ENCODE data around the gene CDK19. TPM values are rescaled to one million over a fixed set of nuclear protein-coding genes. Genes with fewer than 3 reads are reported as not detected.
"Not testable (repeated sequence)": the region's sequence is repeated elsewhere in the genome, so short reads cannot be mapped to it uniquely, and the experiment has no call there.

CDK19 gene
- total RNA-seq, 2 experiments from 2014 or later, result 21.6 to 26.2 TPM

DNA sequence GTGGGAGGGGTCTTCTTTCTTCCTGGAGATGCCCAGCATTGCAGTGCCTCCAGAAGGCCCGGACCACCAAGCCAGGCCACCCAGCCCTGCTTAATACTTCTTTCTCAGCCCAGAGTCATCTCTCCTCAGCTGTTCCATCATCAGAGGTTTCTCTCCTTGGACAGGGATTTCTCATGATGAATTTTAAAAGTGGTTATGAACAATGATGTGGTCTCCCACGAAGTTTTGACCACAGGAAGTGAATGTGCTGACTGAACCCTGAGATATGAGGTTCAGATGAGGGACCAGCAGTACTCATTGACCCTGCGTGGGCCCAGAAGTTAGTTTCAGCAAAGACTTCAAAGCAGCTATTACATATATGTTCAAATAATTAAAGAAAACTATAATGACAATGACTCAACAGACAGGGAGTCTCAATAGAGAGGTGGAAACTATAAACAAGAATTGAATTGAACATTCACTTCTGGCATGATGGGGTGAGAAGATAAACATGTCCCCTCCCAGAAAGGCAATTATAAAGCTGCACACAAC is 224.4 kb downstream of the CDK19 start:
- H3K9me3 Mint-ChIP-seq (ENCODE audit: insufficient read depth), result peaks cover 5% of the 10 kb centered on the region
- peaks cover 2% of the 10 kb centered on the region for H3K36me3 Mint-ChIP-seq (ENCODE audit: low read depth)
- DNase-seq (no peak), ATAC-seq (no peak)
- ChIA-PET POLR2A (interaction anchor here (0.7 kb wide), 1 partner anchor 283 kb away, joined by 3 read pairs; no protein-coding TSS in a partner anchor), CTCF (interaction anchor here (1.3 kb wide), 1 partner anchor 54 kb away, joined by 4 read pairs; no protein-coding TSS in a partner anchor)
- peaks cover 13% of the 10 kb centered on the region for H3K4me1 Mint-ChIP-seq (ENCODE audit: low read depth)
- H3K4me3 Mint-ChIP-seq, result no peak overlapping the region
- no peak overlapping the region for H3K27ac Mint-ChIP-seq
- peaks cover 3% of the 10 kb centered on the region for H3K27me3 Mint-ChIP-seq (ENCODE audit: low read depth)

DNA sequence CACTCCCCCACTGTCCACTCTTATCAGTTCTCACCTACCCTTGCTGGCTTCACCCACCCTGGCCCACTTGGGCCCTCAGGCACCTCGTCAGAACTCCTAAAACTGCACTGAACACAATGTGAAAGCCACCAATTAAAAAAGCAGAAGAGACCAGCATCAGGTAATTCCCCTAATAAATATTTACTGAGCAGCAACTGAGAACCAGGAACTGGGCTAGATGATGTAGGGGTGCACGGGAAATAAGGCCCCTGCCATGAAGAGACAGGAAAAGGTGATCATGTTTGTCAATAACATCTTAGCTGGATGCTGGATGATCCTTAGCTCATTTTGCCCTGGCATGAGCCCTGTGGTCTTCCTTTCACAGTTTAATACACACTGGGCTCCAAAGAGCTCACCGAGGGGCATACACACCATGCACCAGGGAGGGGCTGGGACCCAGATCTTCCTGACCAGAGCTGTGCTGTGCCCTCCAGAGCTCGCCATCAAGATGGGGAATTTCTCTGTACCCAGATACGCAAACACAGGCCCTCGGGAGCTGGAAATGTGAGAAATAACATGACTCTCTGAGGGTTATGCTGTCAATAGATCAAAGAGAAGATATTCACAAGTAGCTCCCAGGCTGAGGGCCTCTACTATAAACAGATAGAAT is 225.3 kb downstream of the CDK19 start:
- H3K27ac Mint-ChIP-seq, result no peak overlapping the region
- H3K4me3 Mint-ChIP-seq, result no peak overlapping the region
- DNase-seq (no peak), ATAC-seq (no peak)
- POLR2A ChIA-PET, result interaction anchor here (0.7 kb wide), 1 partner anchor 284 kb away, joined by 3 read pairs; no protein-coding TSS in a partner anchor
- peaks cover 13% of the 10 kb centered on the region for H3K4me1 Mint-ChIP-seq (ENCODE audit: low read depth)
- H3K36me3 Mint-ChIP-seq (ENCODE audit: low read depth), result peaks cover 2% of the 10 kb centered on the region
- CTCF ChIA-PET, result interaction anchor here (1.3 kb wide), 1 partner anchor 53 kb away, joined by 4 read pairs; no protein-coding TSS in a partner anchor
- H3K27me3 Mint-ChIP-seq (ENCODE audit: low read depth), result peaks cover 3% of the 10 kb centered on the region
- H3K9me3 Mint-ChIP-seq (ENCODE audit: insufficient read depth), result peaks cover 5% of the 10 kb centered on the region

DNA sequence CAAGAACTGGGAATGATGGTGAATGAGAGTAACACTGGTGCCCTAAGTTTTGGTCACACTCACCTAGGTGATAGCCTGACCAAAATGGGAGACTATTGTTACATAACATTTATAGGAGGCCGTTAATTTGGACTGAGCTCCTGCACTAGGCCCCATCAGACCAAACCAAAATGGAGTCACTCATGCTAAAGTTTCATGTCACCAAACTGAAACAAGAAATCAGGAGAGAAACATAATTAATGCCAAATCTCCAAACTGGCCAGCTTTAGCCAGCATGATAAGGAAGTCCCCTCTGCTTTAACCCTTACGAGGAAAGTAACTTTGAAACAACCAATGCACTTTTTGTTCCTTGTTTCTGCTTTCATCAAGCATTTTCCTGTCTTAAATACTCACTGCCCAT is 227.9 kb downstream of the CDK19 start:
- ATAC-seq (no peak), DNase-seq (no peak)
- Mint-ChIP-seq H3K4me1 (ENCODE audit: low read depth) (peaks cover 13% of the 10 kb centered on the region), H3K36me3 (ENCODE audit: low read depth) (peaks cover 2% of the 10 kb centered on the region), H3K4me3 (no peak overlapping the region), H3K27ac (no peak overlapping the region), H3K27me3 (ENCODE audit: low read depth) (peaks cover 3% of the 10 kb centered on the region), H3K9me3 (ENCODE audit: insufficient read depth) (no peaks in the 10 kb centered on the region)
- ChIA-PET CTCF (no interaction called here), POLR2A (interaction anchor here (1.6 kb wide), 1 partner anchor 27 kb away, joined by 3 read pairs; no protein-coding TSS in a partner anchor)

DNA sequence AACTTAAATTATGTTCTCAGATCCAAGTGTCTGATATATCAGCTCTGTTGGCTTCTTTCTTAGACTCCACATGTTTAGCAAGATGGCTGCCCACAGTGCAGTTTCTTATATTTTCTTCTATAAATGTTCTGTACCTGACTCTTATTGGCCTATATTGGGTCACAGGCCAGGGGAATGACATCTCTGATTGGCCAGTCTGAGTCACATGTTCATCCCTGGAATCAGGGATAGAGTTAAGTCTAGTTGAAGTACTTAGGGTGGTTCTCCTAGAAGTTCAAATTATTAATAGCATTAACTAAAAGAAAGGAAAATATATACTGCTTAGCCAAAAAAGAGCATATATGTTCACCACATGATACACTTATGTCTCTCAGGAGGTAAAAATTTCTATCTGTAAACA is 233.6 kb downstream of the CDK19 start:
- peaks cover 3% of the 10 kb centered on the region for H3K27me3 Mint-ChIP-seq (ENCODE audit: low read depth)
- CTCF ChIA-PET, result no interaction called here
- peaks cover 3% of the 10 kb centered on the region for H3K36me3 Mint-ChIP-seq (ENCODE audit: low read depth)
- H3K4me3 Mint-ChIP-seq, result no peak overlapping the region
- H3K27ac Mint-ChIP-seq, result no peak overlapping the region
- peaks cover 7% of the 10 kb centered on the region for H3K9me3 Mint-ChIP-seq (ENCODE audit: insufficient read depth)
- POLR2A ChIA-PET, result no interaction called here
- DNase-seq, result no peak
- no peaks in the 10 kb centered on the region for H3K4me1 Mint-ChIP-seq (ENCODE audit: low read depth)
- no peak for ATAC-seq

DNA sequence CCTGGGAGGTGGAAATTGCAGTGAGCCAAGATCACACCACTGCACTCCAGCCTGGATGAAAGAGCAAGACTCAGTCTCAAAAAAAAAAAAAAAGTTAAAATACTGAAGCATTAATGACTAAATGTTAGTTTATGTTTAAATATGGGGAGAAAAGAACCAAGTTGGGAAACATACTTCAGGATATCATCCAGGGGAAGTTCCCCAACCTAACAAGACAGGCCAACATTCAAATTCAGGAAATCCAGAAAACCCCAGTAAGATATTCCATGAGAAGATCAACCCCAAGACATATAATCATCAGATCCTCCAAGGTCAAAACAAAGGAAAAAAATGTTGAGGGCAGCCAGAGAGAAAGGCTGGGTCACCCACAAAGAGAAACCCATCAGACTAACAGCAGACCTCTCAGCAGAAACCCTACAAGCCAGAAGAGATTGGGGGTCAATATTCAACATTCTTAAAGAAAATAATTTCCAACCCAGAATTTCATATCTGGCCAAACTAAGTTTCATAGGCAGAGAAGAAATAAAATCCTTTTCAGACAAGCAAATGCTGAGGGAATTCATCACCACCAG is 237.6 kb downstream of the CDK19 start:
- DNase-seq; H3K4me3 Mint-ChIP-seq; CTCF ChIA-PET; H3K27ac Mint-ChIP-seq; H3K27me3 Mint-ChIP-seq (ENCODE audit: low read depth); H3K4me1 Mint-ChIP-seq (ENCODE audit: low read depth); H3K9me3 Mint-ChIP-seq (ENCODE audit: insufficient read depth); H3K36me3 Mint-ChIP-seq (ENCODE audit: low read depth); POLR2A ChIA-PET; ATAC-seq: not testable (repeated sequence)

DNA sequence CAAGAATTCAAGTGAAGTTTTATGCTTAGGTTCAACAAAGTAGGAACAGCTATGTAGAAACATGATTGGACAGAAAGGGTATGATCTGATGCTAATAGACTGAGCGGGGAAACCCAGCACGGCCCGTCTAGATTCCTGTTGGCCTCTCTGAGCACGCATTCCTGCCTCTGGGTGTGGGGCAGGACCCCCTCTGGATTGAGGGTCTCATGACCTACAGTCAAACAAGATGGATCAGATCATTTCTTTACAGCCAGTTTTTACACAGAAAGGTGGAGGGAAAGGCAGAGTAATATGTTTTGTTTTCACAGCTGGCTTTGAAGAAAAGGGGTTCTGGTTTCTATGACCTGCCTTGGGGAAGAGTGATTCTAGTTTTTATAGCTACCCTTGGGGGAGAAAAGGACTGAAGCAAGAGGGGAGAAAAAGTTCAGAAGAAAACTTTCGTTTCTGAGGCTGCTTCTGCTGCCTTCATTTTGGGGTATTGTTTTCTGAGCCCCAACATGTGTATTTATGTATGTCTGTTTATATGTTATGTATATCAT is 239.3 kb downstream of the CDK19 start:
- Mint-ChIP-seq H3K27ac (no peak overlapping the region), H3K27me3 (ENCODE audit: low read depth) (peaks cover 4% of the 10 kb centered on the region), H3K4me1 (ENCODE audit: low read depth) (no peaks in the 10 kb centered on the region), H3K9me3 (ENCODE audit: insufficient read depth) (peaks cover 7% of the 10 kb centered on the region), H3K4me3 (no peak overlapping the region), H3K36me3 (ENCODE audit: low read depth) (peaks cover 3% of the 10 kb centered on the region)
- ChIA-PET POLR2A (no interaction called here), CTCF (interaction anchor here (1.3 kb wide), 1 partner anchor 15 kb away, joined by 3 read pairs; no protein-coding TSS in a partner anchor)
- DNase-seq, result no peak
- no peak for ATAC-seq

DNA sequence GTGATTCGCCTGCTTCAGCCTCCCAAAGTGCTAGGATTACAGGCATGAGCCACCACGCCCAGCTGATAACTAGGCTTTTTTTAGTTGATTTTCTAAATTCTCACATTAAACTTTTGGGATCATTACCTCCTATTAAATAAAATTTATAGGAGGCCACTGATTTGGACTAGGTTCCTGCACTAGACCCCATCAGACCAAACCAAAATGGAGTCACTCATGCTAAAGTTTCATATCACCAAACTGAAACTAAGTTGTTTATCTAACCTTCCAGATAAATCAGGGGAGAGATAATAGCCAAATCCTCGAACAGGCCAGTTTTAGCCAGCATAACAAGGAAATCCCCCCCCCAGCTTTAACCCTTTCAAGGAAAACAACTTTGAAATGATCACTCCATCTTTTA is 240.5 kb downstream of the CDK19 start:
- ATAC-seq, result no peak
- H3K4me3 Mint-ChIP-seq, result no peak overlapping the region
- peaks cover 3% of the 10 kb centered on the region for H3K36me3 Mint-ChIP-seq (ENCODE audit: low read depth)
- H3K27me3 Mint-ChIP-seq (ENCODE audit: low read depth), result peaks cover 4% of the 10 kb centered on the region
- H3K27ac Mint-ChIP-seq, result no peak overlapping the region
- CTCF ChIA-PET, result interaction anchor here (1.3 kb wide), 1 partner anchor 14 kb away, joined by 3 read pairs; no protein-coding TSS in a partner anchor
- no peaks in the 10 kb centered on the region for H3K4me1 Mint-ChIP-seq (ENCODE audit: low read depth)
- POLR2A ChIA-PET, result no interaction called here
- H3K9me3 Mint-ChIP-seq (ENCODE audit: insufficient read depth), result peaks cover 7% of the 10 kb centered on the region
- DNase-seq, result no peak

DNA sequence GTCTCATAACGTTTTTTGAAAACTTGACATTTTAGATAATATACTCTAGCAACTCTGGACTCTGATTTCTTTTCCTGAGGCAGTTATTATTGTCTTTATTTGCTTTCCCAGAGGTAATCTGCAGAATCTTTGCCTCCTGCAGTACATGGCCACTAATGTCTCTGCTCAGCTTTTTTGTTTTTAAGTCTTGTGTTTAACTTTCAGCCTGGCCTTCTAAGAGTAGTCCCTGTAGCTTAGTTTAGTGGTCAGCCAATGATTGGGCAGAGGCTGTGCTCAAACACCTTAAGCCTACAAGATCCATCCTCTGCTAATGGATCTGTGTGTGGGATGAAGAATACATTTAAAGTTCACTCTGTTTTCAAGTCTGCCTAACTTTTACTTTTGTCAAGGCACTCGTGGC is 241.7 kb downstream of the CDK19 start:
- Mint-ChIP-seq H3K9me3 (ENCODE audit: insufficient read depth) (no peaks in the 10 kb centered on the region), H3K4me3 (no peak overlapping the region), H3K27ac (no peak overlapping the region), H3K4me1 (ENCODE audit: low read depth) (no peaks in the 10 kb centered on the region), H3K36me3 (ENCODE audit: low read depth) (no peaks in the 10 kb centered on the region), H3K27me3 (ENCODE audit: low read depth) (peaks cover 2% of the 10 kb centered on the region)
- DNase-seq (no peak), ATAC-seq (no peak)
- ChIA-PET CTCF (no interaction called here), POLR2A (no interaction called here)

DNA sequence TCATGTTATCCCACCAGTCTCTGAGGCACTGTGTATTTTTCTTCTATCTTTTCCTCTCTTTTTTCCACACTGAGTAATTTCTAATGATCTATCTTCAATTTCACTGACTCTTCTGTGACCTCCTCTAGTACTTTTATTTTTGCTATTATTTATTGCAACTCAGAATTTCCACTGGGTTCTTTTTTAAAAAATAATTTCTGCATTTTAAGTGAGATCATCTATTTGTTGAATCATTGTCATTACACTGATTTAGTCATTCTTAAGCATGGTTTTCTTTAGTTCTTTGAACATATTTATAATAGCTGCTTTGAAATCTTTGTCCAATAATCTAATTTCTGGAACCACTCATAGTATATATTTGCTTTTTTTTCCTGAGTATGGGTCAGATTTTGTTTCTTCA is 242.1 kb downstream of the CDK19 start:
- Mint-ChIP-seq H3K27ac (no peak overlapping the region), H3K27me3 (ENCODE audit: low read depth) (peaks cover 2% of the 10 kb centered on the region), H3K4me3 (no peak overlapping the region), H3K9me3 (ENCODE audit: insufficient read depth) (no peaks in the 10 kb centered on the region), H3K4me1 (ENCODE audit: low read depth) (peaks cover 3% of the 10 kb centered on the region), H3K36me3 (ENCODE audit: low read depth) (no peaks in the 10 kb centered on the region)
- POLR2A ChIA-PET, result no interaction called here
- ATAC-seq (no peak), DNase-seq (no peak)
- CTCF ChIA-PET, result no interaction called here

DNA sequence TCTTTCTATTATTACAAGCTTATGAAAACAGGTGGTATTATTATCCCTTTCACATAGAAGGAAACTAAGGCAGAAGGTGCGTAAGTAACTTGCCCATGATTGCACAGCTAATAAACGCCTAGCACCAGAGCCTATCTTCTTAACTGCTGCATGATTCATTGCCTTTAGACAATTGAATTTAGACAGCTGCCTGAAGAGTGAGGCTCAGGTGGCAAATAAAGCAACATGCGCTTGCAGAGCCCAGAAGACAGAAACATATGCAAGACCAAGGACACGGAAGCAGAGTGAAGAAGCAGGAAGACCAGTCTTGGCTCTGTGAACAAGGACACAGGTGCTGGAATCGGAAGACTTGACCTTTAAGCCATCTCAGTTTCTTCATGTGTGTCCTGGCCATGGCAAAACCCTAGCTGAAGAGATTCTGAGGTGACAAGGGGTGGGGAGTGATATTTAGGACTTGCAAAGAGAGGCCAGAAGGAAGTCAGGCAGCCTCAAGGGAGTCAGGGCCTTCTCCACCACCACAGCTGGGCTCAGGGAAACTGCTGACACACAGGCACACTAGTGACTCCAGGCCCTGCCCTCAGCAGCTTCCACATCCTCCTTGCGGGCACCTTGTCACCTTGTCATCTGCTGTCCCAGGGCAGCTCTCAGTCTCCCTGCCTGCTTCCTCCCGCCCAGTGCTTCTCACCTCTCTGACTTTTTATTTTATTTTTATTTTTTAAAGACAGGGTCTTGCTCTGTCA is 247.1 kb downstream of the CDK19 start:
- Mint-ChIP-seq H3K27me3 (ENCODE audit: low read depth) (no peaks in the 10 kb centered on the region), H3K9me3 (ENCODE audit: insufficient read depth) (no peaks in the 10 kb centered on the region), H3K27ac (no peak overlapping the region), H3K4me3 (no peak overlapping the region), H3K4me1 (ENCODE audit: low read depth) (peaks cover 10% of the 10 kb centered on the region), H3K36me3 (ENCODE audit: low read depth) (no peaks in the 10 kb centered on the region)
- DNase-seq (peak; percentile 54), ATAC-seq (peak; percentile 75)
- ChIA-PET POLR2A (no interaction called here), CTCF (interaction anchor here (1.3 kb wide), 1 partner anchor 11 kb away, joined by 3 read pairs; no protein-coding TSS in a partner anchor)

DNA sequence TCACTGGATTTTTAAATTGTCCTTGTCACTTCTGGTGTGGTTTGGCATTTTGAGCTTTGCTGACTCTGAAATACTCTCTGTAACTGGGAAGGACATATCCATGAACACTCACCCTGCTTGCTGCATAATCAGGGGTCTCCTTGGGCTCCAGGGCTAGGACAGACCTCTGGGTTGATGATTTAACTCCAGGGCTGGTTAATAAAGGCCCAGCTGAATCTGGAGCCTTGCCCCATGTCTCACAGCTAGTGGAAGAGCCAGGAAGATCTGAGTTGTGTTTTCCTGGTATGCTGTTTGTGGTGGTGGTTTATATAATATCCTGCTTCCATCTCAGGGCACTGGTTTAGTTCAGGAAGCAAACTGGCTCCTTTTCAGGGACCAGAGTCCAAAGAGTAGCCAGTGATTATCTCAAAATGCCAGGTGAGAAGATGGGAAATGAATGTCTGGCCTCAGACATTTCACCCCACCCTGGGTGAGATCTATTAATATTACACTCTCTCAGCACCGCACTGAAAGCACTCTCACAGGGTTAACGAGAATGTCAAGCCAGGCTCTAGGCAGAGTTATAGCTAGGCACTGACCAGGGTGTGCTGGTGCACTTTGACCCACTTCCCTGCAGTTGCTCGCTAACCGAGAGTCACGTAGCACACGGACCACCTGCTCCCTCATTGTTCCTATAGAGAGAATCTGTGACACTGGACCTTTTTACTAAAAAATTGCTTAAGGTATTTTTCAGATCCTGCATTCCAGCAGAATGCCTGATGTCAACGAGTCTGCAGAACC is 248.7 kb downstream of the CDK19 start:
- Mint-ChIP-seq H3K4me3 (no peak overlapping the region), H3K9me3 (ENCODE audit: insufficient read depth) (peaks cover 7% of the 10 kb centered on the region), H3K4me1 (ENCODE audit: low read depth) (peaks cover 17% of the 10 kb centered on the region), H3K27ac (no peak overlapping the region), H3K27me3 (ENCODE audit: low read depth) (no peaks in the 10 kb centered on the region), H3K36me3 (ENCODE audit: low read depth) (peaks cover 3% of the 10 kb centered on the region)
- DNase-seq (no peak), ATAC-seq (no peak)
- ChIA-PET POLR2A (no interaction called here), CTCF (no interaction called here)

All from activated CD8-positive, alpha-beta T cell treated with anti-CD3 and anti-CD28 coated beads, Interleukin-2, amount 10 ng/mL, durations not matched to agents 7 days and 5 days (primary cell).